ENCODE results near the gene MRPL41.
"Not testable (repeated sequence)": the region's sequence is repeated elsewhere in the genome, so short reads cannot be mapped to it uniquely, and the experiment has no call there.

MRPL41 gene

DNA sequence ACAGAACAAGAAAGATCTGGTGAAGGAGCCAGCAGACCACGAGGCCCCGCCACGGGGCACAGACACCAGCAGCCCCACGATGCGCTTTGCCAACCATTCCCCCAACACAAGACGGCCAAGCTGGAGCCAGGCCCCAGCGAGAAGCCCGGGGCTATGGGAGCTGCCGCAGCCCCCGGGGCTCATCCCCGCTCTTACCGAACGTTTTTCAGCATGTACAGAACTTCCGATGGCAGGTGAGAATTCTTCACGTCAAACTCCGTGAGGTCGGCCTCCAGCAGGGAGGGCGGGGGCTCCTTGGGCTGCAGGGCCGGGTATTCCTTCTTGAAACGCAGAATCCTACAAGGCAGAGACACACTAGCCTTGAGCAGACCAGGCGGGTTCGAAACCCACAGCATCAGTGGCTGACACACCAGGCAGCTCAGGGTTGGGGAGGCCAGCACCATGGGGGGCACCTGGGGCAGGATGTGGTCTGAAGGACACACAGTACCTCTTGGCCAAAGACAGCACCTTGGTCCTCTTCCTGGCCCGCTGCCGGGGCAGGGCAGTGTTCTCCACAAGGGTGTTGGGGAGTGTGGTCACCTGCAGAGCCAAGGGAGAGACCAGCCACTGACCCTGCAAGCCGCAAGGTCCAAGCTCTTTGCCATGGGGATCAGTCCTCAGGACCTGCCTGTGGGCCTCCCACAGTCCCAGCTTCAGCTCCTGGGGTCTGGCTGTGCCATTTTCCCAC lies 8.3 kb upstream of the MRPL41 start:
- DNase-seq, result no peak
- Histone ChIP-seq H3K9me3 (no peaks in the 10 kb centered on the region), H3K4me3 (ENCODE audit: low read depth, low read length) (no peak overlapping the region), H3K36me3 (no peaks in the 10 kb centered on the region), H3K4me1 (no peaks in the 10 kb centered on the region; the same call in 1 of the 2 replicates), H3K27me3 (no peaks in the 10 kb centered on the region)
- TF ChIP-seq, protein P1, sequence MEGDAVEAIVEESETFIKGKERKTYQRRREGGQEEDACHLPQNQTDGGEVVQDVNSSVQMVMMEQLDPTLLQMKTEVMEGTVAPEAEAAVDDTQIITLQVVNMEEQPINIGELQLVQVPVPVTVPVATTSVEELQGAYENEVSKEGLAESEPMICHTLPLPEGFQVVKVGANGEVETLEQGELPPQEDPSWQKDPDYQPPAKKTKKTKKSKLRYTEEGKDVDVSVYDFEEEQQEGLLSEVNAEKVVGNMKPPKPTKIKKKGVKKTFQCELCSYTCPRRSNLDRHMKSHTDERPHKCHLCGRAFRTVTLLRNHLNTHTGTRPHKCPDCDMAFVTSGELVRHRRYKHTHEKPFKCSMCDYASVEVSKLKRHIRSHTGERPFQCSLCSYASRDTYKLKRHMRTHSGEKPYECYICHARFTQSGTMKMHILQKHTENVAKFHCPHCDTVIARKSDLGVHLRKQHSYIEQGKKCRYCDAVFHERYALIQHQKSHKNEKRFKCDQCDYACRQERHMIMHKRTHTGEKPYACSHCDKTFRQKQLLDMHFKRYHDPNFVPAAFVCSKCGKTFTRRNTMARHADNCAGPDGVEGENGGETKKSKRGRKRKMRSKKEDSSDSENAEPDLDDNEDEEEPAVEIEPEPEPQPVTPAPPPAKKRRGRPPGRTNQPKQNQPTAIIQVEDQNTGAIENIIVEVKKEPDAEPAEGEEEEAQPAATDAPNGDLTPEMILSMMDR (IDR thresholded peaks at IDR 0.05; ENCODE audit: low read depth, low read length), result no peak

DNA sequence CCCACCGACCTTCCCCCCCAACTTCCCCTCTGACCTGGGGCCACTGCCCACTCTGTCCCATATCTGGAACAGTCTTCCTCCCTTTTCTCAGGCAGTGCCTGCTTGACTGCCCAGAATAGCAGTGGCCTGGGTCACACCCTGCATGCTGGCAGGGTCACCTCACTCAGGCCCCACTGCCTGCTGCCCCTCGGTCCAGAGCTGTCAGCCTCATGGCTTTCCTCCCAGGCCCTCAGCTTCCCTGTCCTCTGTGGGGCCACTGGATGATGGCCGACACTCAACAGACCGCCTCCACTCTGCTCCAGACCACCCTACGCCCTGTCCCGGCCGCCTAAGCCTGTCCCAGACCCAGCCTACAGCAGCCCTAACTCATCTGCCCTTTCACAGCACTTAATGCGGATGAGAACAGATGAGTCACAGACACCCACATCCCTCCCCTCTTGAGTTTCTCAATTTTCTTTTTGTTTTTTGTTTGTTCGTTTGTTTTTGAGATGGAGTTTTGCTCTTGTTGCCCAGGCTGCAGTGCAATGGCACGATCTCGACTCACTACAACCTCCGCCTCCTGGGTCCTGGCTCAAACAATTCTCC lies 7.4 kb upstream of the MRPL41 start:
- TF ChIP-seq, protein P1 (IDR thresholded peaks at IDR 0.05; ENCODE audit: low read depth, low read length), result no peak
- no peaks in the 10 kb centered on the region for H3K27me3 ChIP-seq
- H3K4me3 ChIP-seq (ENCODE audit: low read depth, low read length), result no peak overlapping the region
- H3K4me1 ChIP-seq, result no peaks in the 10 kb centered on the region; the same call in 1 of the 2 replicates
- no peaks in the 10 kb centered on the region for H3K9me3 ChIP-seq
- no peaks in the 10 kb centered on the region for H3K36me3 ChIP-seq
- DNase-seq, result no peak

- no peak overlapping the region for H3K4me3 ChIP-seq (ENCODE audit: low read depth, low read length)
Observed at GRCh38 chr9:137545123-137545522, 6.6 kb upstream of the MRPL41 start.

DNA sequence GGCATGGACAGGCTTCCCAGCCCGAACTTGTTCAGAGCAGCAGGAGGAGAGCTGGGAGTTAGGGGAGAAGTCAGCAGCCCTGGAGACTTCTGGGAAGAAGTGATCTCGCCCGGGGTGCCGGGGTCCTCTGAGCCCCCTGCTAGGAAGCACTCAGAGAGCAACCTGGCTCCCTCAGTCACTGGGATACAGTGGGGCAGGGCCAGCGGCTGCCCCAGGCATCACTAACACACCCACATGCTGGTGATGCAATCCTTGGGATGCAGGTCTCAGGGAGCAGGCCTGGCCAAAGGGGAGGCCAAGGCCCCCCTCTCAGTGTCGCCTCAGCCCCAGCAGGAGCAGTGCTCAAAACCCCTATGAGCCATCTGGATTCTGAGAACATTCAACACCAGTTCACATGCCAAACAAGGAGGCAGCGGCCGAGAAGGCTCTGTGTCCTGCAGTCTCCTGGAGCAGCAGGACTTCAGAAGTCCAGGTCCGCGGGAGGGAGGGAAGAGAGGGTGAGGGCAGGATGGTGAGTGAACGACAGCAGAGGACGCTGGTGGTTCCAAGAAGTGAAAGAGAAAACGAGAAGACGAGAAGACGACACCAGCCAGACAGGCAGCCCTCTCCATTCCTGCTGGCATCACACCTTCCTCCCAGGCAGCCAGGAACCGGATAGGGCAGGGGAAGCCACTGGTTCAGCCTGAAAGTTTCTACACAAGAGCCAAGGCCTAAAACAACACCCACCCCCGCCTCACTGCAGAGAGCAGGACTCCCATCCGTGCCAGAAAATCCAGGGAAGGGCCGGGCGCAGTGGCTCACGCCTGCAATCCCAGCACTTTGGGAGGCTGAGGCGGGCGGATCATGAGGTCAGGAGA lies 3.8 kb upstream of the MRPL41 start:
- H3K4me1 ChIP-seq, result peaks cover 6% of the 10 kb centered on the region
- DNase-seq, result no peak
- TF ChIP-seq, protein P1 (IDR thresholded peaks at IDR 0.05; ENCODE audit: low read depth, low read length), result no peak
- peaks cover 4% of the 10 kb centered on the region for H3K36me3 ChIP-seq
- no peaks in the 10 kb centered on the region for H3K9me3 ChIP-seq
- H3K4me3 ChIP-seq (ENCODE audit: low read depth, low read length), result no peak overlapping the region
- no peaks in the 10 kb centered on the region for H3K27me3 ChIP-seq

More at GRCh38 chr9:137545123-137545522, 6.6 kb upstream of the MRPL41 start:
- H3K27me3 ChIP-seq, result no peaks in the 10 kb centered on the region
- TF ChIP-seq, protein P1 (IDR thresholded peaks at IDR 0.05; ENCODE audit: low read depth, low read length), result no peak
- H3K36me3 ChIP-seq, result no peaks in the 10 kb centered on the region
- H3K4me1 ChIP-seq, result peaks cover 4% of the 10 kb centered on the region
- no peak for DNase-seq
- H3K9me3 ChIP-seq, result no peaks in the 10 kb centered on the region

- TF ChIP-seq, protein P1 (IDR thresholded peaks at IDR 0.05; ENCODE audit: low read depth, low read length), result no peak
- Histone ChIP-seq H3K9me3 (no peaks in the 10 kb centered on the region), H3K36me3 (peaks cover 21% of the 10 kb centered on the region), H3K27me3 (no peaks in the 10 kb centered on the region), H3K4me3 (ENCODE audit: low read depth, low read length) (peak within 1 kb of the TSS; percentile 66), H3K4me1 (peaks cover 6% of the 10 kb centered on the region)
- peak; percentile 92 for DNase-seq
Observed at GRCh38 chr9:137550231-137550621, 1.5 kb upstream of the MRPL41 start, which contains the start of gene PNPLA7. PNPLA7 (minus strand) TSS chr9:137550402; CDS start chr9:137550197, 205 bp downstream.

GRCh38 chr9:137550958-137551263 lies 768 bp upstream of the MRPL41 start:
- Histone ChIP-seq H3K4me3 (ENCODE audit: low read depth, low read length) (peak overlapping the region; percentile 66), H3K36me3 (peaks cover 27% of the 10 kb centered on the region)
- H3K4me1 ChIP-seq, H3K27me3 ChIP-seq, H3K9me3 ChIP-seq, DNase-seq: not testable (repeated sequence)

Data from BE2C (cell line).